Ishikawa (cell line): ENCODE results near the gene MIOS.

ENCODE experiments used
- EGR1 ChIP-seq: IDR thresholded peaks from 2 replicates; pipeline ENCODE4 v1.6.1; 2012
- NFIC ChIP-seq: IDR thresholded peaks from 2 replicates; pipeline ENCODE4 v1.6.1; 2012
- YY1 ChIP-seq: IDR thresholded peaks from 2 replicates; pipeline ENCODE4 v1.6.1; 2012; ENCODE audit warnings: low read depth
- TF ChIP-seq, protein P1 (sequence below): IDR thresholded peaks from 2 replicates; pipeline ENCODE4 v1.6.1; 2012

DNA sequence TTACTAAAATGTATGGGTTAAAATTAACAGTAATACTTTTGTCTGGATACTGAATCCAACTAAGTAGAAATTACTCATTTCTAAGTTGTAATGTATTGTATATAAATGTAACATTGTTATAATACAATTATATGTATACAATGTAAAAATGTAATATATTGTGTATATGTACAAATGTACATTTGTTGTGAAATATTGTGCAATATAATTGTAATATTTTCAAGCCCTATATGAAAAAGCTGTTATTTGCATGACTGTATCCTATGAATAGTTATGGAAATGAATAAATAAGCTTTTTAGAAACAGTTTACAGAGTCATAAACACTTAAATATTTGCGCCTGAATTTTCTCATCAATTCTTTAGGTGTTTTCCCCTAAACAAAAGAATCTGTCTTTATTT is 53.6 kb downstream of the MIOS start:
- TF ChIP-seq NFIC (no peak), YY1 (no peak), EGR1 (no peak)
- TF ChIP-seq, protein P1, sequence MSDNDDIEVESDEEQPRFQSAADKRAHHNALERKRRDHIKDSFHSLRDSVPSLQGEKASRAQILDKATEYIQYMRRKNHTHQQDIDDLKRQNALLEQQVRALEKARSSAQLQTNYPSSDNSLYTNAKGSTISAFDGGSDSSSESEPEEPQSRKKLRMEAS: no peak
